HEK293 (cell line): ENCODE measurements around the gene CCDC181.

Experiments
- CTCF ChIA-PET: fragments of 350-600 bp; formaldehyde crosslinking; extraction: SDS; loops from one replicate; lab custom pipeline; 2021; ENCODE audit warnings: antibody characterized with exemption; lab: Yijun Ruan, JAX
- POLR2A ChIA-PET: fragments of 300-600 bp; formaldehyde crosslinking; extraction: SDS; loops from one replicate; lab custom pipeline; 2020; ENCODE audit warnings: antibody characterized with exemption, inconsistent platforms; lab: Yijun Ruan, JAX
- H3K27ac ChIP-seq: fragments of 200-500 bp; sonication (Bioruptor generic); 2 replicates; pipeline ENCODE4 v1.5.1; 2014; ENCODE audit warnings: low read depth, low read length, control low read depth, inconsistent platforms; ENCODE audit errors: extremely low read depth
- H3K36me3 ChIP-seq, 2 experiments: fragments of 200-500 bp in 1 of 2; sonication (Bioruptor generic) in 1 of 2; 1 replicate in 1 of 2; 2 replicates in 1 of 2; pipeline ENCODE4 v1.5.1; 2014 to 2017; ENCODE audit warnings: inconsistent platforms in 2 of 2, low read length in 2 of 2; ENCODE audit not compliant: control insufficient read depth in 2 of 2, insufficient read depth in 1 of 2
- H3K4me1 ChIP-seq: fragments of 200-500 bp; sonication (Bioruptor generic); 2 replicates; pipeline ENCODE4 v1.5.1; 2014; ENCODE audit warnings: mild to moderate bottlenecking, low read length, inconsistent platforms; ENCODE audit not compliant: control insufficient read depth, insufficient read depth
- H3K4me3 ChIP-seq: 2 replicates; pipeline ENCODE4 v1.5.1; 2011; ENCODE audit warnings: low read depth, mild to moderate bottlenecking, control low read depth, low read length, moderate library complexity
- H3K9me3 ChIP-seq: fragments of 200-500 bp; sonication (Bioruptor generic); 2 replicates; pipeline ENCODE4 v1.5.1; 2014; ENCODE audit warnings: low read depth, low read length, inconsistent platforms; ENCODE audit not compliant: control insufficient read depth, insufficient read depth
- EGR2 ChIP-seq: fragments of 450-650 bp; formaldehyde crosslinking; IDR thresholded peaks from 2 replicates; pipeline ENCODE4 v1.5.1; 2016; ENCODE audit warnings: low read depth, missing biosample characterization, missing genetic modification characterization
- GLIS2 ChIP-seq: fragments of 450-650 bp; formaldehyde crosslinking; IDR thresholded peaks from 2 replicates; pipeline ENCODE4 v1.5.1; 2016; ENCODE audit warnings: missing biosample characterization, missing genetic modification characterization
- SCRT2 ChIP-seq: fragments of 450-650 bp; formaldehyde crosslinking; IDR thresholded peaks from 2 replicates; pipeline ENCODE4 v1.5.1; 2016; ENCODE audit warnings: missing biosample characterization, missing genetic modification characterization
- ZFP37 ChIP-seq: fragments of 450-650 bp; formaldehyde crosslinking; IDR thresholded peaks from 2 replicates; pipeline ENCODE4 v1.5.1; 2016; ENCODE audit warnings: missing biosample characterization, missing genetic modification characterization
- ZNF16 ChIP-seq: fragments of 450-650 bp; formaldehyde crosslinking; IDR thresholded peaks from 2 replicates; pipeline ENCODE4 v1.5.1; 2016; ENCODE audit warnings: low read depth, missing biosample characterization, missing genetic modification characterization
- ZNF416 ChIP-seq: fragments of 450-650 bp; formaldehyde crosslinking; IDR thresholded peaks from 2 replicates; pipeline ENCODE4 v1.5.1; 2016; ENCODE audit warnings: missing biosample characterization, missing genetic modification characterization
- ZNF518A ChIP-seq: fragments of 450-650 bp; formaldehyde crosslinking; conservative IDR thresholded peaks from 2 replicates; pipeline ENCODE4 v1.5.1; 2016; ENCODE audit warnings: low read depth, missing biosample characterization, missing genetic modification characterization
- ZNF621 ChIP-seq: fragments of 450-650 bp; formaldehyde crosslinking; IDR thresholded peaks from 2 replicates; pipeline ENCODE4 v1.5.1; 2017; ENCODE audit warnings: missing biosample characterization, missing genetic modification characterization
- ZNF792 ChIP-seq: fragments of 450-650 bp; formaldehyde crosslinking; IDR thresholded peaks from 2 replicates; pipeline ENCODE4 v1.5.1; 2016; ENCODE audit warnings: missing biosample characterization, missing genetic modification characterization
- ZNF837 ChIP-seq: fragments of 450-650 bp; formaldehyde crosslinking; IDR thresholded peaks from 2 replicates; pipeline ENCODE4 v1.5.1; 2016; ENCODE audit warnings: missing biosample characterization, missing genetic modification characterization
- TF ChIP-seq, protein P1 (sequence below): fragments of 450-650 bp; formaldehyde crosslinking; conservative IDR thresholded peaks from 2 replicates; pipeline ENCODE4 v1.5.1; 2016; ENCODE audit warnings: low read depth, missing biosample characterization, missing genetic modification characterization
- TF ChIP-seq, protein P2 (sequence below): fragments of 450-650 bp; formaldehyde crosslinking; IDR thresholded peaks from 2 replicates; pipeline ENCODE4 v1.5.1; 2016; ENCODE audit warnings: missing biosample characterization, missing genetic modification characterization, low read depth

The CCDC181 gene

GRCh38 chr1:169426174-169426705, 1.0 kb downstream of the CCDC181 start:
- Histone ChIP-seq H3K27ac (no peak overlapping the region), H3K4me1 (no peaks in the 10 kb centered on the region), H3K4me3 (peak overlapping the region; percentile 9; the same call in 1 of the 2 replicates), H3K36me3 (no peaks in the 10 kb centered on the region), H3K9me3 (no peaks in the 10 kb centered on the region)
- ChIA-PET POLR2A (interaction anchor here (1.2 to 1.6 kb wide), 2 partner anchors 58 to 60 kb away, joined by 4 to 11 read pairs; partner anchors contain the start of genes BLZF1, NME7 and SLC19A2), CTCF (interaction anchor here (1.0 kb wide), 1 partner anchor 823 kb away, joined by 4 read pairs; no protein-coding TSS in a partner anchor)
- TF ChIP-seq SCRT2 (tag by site-specific recombination): peak; percentile 52; the same call in 1 of the 2 replicates
- no peak for TF ChIP-seq ZNF621 (tag by site-specific recombination)
- TF ChIP-seq GLIS2 (tag by site-specific recombination): no peak
- TF ChIP-seq, protein P1, sequence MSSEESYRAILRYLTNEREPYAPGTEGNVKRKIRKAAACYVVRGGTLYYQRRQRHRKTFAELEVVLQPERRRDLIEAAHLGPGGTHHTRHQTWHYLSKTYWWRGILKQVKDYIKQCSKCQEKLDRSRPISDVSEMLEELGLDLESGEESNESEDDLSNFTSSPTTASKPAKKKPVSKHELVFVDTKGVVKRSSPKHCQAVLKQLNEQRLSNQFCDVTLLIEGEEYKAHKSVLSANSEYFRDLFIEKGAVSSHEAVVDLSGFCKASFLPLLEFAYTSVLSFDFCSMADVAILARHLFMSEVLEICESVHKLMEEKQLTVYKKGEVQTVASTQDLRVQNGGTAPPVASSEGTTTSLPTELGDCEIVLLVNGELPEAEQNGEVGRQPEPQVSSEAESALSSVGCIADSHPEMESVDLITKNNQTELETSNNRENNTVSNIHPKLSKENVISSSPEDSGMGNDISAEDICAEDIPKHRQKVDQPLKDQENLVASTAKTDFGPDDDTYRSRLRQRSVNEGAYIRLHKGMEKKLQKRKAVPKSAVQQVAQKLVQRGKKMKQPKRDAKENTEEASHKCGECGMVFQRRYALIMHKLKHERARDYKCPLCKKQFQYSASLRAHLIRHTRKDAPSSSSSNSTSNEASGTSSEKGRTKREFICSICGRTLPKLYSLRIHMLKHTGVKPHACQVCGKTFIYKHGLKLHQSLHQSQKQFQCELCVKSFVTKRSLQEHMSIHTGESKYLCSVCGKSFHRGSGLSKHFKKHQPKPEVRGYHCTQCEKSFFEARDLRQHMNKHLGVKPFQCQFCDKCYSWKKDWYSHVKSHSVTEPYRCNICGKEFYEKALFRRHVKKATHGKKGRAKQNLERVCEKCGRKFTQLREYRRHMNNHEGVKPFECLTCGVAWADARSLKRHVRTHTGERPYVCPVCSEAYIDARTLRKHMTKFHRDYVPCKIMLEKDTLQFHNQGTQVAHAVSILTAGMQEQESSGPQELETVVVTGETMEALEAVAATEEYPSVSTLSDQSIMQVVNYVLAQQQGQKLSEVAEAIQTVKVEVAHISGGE (tag by site-specific recombination): 0 out of 2 replicates have a peak, but pooled peaks have one; percentile 33
- TF ChIP-seq ZNF16: no peak

GRCh38 chr1:169421309-169421708, 6.0 kb downstream of the CCDC181 start:
- H3K27ac ChIP-seq: no peak overlapping the region
- no peaks in the 10 kb centered on the region for H3K9me3 ChIP-seq
- no peaks in the 10 kb centered on the region for H3K4me1 ChIP-seq
- no peak overlapping the region for H3K4me3 ChIP-seq
- no peak for TF ChIP-seq ZNF416 (tag by site-specific recombination)
- no peak for TF ChIP-seq ZNF837 (tag by site-specific recombination)
- no peak for TF ChIP-seq ZNF621 (tag by site-specific recombination)
- TF ChIP-seq ZNF792: no peak
- no peak for TF ChIP-seq ZNF518A (tag by site-specific recombination)
- TF ChIP-seq ZFP37 (tag by site-specific recombination): no peak
- TF ChIP-seq, protein P2, sequence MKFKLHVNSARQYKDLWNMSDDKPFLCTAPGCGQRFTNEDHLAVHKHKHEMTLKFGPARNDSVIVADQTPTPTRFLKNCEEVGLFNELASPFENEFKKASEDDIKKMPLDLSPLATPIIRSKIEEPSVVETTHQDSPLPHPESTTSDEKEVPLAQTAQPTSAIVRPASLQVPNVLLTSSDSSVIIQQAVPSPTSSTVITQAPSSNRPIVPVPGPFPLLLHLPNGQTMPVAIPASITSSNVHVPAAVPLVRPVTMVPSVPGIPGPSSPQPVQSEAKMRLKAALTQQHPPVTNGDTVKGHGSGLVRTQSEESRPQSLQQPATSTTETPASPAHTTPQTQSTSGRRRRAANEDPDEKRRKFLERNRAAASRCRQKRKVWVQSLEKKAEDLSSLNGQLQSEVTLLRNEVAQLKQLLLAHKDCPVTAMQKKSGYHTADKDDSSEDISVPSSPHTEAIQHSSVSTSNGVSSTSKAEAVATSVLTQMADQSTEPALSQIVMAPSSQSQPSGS (tag by site-specific recombination): no peak
- no peak for TF ChIP-seq EGR2 (tag by site-specific recombination)
- no peaks in the 10 kb centered on the region for H3K36me3 ChIP-seq
- CTCF ChIA-PET: no interaction called here
- POLR2A ChIA-PET: no interaction called here
